ENCODE measurements around the gene P2RY1.
"Not testable (repeated sequence)": the region's sequence is repeated elsewhere in the genome, so short reads cannot be mapped to it uniquely, and the experiment has no call there.

Gene P2RY1

DNA sequence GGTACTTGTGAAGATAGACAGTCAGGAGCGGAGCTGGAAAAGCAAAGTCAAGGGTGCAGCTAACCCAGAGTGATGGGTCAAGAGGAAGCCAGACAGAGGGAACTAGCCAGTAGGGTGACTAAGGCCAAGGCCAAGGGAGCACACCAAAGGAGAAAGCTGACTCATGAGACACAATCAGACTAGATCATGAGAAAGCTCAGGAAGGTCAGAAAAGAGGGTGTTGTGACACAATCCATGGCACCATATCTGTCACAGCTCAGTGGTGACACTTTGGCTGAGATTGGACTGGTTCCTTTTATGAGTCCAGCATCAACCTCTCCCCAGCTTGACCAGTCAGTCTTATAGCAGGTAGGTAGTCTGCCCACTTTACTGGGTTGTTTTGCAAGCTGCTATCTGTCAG is 22.2 kb downstream of the P2RY1 start:
- no peak overlapping the region for H3K4me3 Mint-ChIP-seq
- H3K27ac Mint-ChIP-seq: no peak overlapping the region
- no peaks in the 10 kb centered on the region for H3K9me3 Mint-ChIP-seq (ENCODE audit: low read depth)
- no peaks in the 10 kb centered on the region for H3K36me3 Mint-ChIP-seq
- no peaks in the 10 kb centered on the region for H3K4me1 Mint-ChIP-seq (ENCODE audit: low read depth)
- H3K27me3 Mint-ChIP-seq: no peaks in the 10 kb centered on the region

DNA sequence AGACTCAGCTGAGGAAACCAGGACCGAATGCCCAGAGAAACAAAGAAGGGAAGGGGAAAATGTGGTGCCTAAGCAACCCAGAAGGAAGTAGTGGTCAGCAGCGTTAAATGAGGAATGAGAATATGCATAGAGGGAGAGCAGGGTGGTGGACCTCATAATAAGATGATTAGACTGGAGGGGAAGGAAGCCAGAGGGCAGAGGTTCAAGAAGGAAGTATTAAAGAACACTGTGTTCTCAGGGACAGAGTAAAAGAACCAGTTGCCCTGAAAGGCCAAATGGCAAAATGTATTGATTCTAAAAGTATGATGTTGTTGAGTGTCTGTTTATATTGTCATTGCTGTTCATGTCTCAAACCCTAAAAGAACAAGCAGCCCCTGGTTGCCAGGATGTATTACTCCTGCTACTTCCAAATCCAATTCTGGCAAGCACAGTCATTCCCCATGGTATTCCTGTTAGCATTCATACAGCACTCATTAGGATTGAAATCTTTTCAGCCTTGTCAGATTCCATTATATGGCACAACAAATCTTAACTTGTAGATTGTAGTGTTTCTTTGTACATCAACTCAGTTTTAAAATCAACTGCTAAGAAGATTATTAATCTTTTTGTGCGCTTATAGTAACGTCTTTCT is 23.4 kb downstream of the P2RY1 start:
- no peaks in the 10 kb centered on the region for H3K9me3 Mint-ChIP-seq (ENCODE audit: low read depth)
- H3K27ac Mint-ChIP-seq: no peak overlapping the region
- H3K4me1 Mint-ChIP-seq (ENCODE audit: low read depth): no peaks in the 10 kb centered on the region
- no peaks in the 10 kb centered on the region for H3K27me3 Mint-ChIP-seq
- H3K4me3 Mint-ChIP-seq: no peak overlapping the region
- no peaks in the 10 kb centered on the region for H3K36me3 Mint-ChIP-seq

DNA sequence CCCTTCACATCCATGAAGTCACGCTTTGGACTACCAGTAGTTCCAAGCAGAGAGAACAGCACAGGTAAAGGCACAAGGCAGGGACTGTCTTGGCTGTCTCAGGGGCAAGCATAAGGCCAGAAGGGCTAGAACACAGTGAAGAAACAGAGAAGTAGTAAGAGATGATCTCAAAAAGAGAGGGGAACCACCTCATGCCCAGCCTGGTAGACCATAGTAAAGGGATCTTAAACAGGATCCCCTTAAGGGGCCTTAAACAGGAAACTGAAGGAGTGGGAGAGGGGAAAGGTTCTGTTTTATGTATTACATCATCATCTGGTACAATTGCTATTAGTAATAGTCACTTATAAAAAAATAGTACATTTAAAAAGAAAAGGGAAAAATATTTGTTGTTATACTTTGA is 25.8 kb downstream of the P2RY1 start:
- H3K27ac Mint-ChIP-seq: no peak overlapping the region
- H3K4me1 Mint-ChIP-seq (ENCODE audit: low read depth): no peaks in the 10 kb centered on the region

DNA sequence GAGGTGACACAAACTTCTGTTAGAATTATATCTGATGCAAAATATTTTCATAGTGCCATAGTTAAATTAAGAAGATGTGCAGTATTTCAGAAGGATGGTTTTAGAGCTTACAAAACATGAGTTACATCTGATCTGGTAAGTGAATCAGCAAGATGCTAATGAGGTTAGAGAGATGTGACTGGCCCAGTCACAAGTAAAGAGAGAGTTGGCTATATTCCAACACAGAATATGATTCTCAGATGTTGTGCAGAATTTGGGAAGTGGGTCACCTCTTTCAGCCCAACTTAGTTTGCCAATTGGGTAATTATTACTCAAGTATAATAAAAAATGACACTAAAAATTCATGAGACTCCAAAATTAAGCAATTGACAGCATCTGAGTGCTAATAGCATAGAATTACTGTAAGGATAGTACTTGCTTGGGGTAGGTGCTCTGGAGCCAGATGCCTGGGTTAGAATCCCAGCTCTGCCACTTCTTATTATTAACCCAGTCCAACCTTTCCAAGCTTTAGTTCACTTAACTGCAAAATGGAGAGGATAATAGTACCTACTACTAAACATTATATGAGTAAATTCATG is 30.8 kb downstream of the P2RY1 start:
- no peak overlapping the region for H3K4me3 Mint-ChIP-seq
- no peaks in the 10 kb centered on the region for H3K4me1 Mint-ChIP-seq (ENCODE audit: low read depth)
- H3K9me3 Mint-ChIP-seq (ENCODE audit: low read depth): no peaks in the 10 kb centered on the region
- no peak overlapping the region for H3K27ac Mint-ChIP-seq
- no peaks in the 10 kb centered on the region for H3K36me3 Mint-ChIP-seq
- H3K27me3 Mint-ChIP-seq: no peaks in the 10 kb centered on the region

More for the DNA sequence above, 25.8 kb downstream of the P2RY1 start:
- Mint-ChIP-seq H3K27me3 (no peaks in the 10 kb centered on the region), H3K4me3 (no peak overlapping the region), H3K9me3 (ENCODE audit: low read depth) (no peaks in the 10 kb centered on the region), H3K36me3 (no peaks in the 10 kb centered on the region)

DNA sequence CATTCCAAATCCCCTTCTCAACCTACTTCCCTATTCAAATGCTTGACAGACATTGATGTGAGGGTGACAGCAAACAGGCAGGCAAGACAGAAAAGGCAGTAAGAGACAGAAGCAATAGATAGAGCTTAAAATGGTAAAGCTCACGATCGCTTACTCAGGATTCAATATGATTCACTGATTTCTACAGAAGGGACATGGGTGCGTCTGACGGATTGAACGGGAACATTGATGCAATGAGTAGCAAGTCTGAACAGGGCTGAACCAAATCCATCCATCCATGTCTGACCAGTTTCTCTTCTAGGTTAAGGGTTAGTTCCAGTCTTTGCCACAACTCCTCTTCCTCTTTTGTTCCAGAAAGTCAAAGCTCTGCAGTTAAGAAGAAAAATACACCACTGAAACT is 35.1 kb downstream of the P2RY1 start:
- Mint-ChIP-seq H3K27ac (no peak overlapping the region), H3K4me3 (no peak overlapping the region), H3K36me3 (no peaks in the 10 kb centered on the region), H3K9me3 (ENCODE audit: low read depth) (peaks cover 3% of the 10 kb centered on the region), H3K27me3 (peaks cover 4% of the 10 kb centered on the region), H3K4me1 (ENCODE audit: low read depth) (no peaks in the 10 kb centered on the region)

DNA sequence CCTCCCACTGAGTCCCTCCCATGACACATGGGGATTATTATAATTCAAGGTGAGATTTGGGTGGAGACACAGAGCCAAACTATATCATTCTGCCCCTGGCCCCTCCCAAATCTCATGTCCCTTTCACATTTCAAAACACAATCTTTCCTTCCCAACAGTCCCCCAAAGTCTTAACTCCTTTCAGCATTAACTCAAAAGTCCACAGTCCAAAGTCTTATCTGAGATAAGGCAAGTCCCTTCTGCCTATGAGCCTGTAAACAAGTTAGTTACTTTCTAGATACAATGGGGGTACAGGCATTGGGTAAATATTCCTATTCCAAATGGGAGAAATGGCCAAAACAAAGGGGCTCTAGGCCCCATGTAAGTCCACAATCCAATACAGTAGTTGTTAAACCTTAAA is 38.4 kb downstream of the P2RY1 start:
- not testable (repeated sequence) for H3K9me3 Mint-ChIP-seq (ENCODE audit: low read depth); H3K36me3 Mint-ChIP-seq; H3K27me3 Mint-ChIP-seq; H3K4me1 Mint-ChIP-seq (ENCODE audit: low read depth); H3K4me3 Mint-ChIP-seq; H3K27ac Mint-ChIP-seq

DNA sequence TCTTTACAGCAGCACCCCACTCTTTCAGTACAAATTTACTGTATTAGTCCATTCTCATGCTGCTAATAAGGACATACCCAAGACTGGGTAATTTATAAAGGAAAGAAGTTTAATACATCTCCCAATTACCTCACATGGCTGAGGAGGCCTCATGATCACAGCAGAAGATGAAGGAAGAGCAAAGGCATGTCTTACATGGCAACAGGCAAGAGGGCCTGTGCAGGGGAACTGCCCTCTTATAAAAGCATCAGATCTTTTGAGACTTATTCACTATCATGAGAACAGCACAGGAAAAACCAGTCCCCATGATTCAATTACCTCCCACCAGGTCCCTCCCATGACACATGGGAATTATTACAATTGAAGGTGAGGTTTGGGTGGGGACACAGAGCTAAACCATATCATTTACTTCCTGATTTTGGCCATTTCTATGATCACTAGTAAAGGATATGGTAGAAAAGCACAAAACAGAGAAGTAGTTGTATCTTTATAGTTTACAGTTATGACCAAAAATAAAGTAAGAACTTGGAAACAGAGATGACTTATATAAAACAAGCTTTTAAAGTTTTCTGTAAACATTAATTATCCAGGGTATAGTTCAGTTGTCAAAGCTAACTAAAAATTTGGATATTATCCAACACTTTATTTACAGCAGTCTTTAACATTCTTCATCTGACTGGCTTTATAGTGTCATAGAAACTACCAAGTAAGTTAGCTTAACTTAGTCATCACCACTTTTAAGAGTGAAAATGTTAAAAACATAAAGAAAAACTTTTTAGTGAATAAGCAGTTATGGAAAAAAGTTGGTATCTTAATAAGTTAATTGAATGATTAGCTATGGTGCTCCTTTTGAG is 40.2 kb downstream of the P2RY1 start:
- no peaks in the 10 kb centered on the region for H3K36me3 Mint-ChIP-seq
- H3K27me3 Mint-ChIP-seq: peaks cover 6% of the 10 kb centered on the region
- no peak overlapping the region for H3K27ac Mint-ChIP-seq
- peaks cover 7% of the 10 kb centered on the region for H3K9me3 Mint-ChIP-seq (ENCODE audit: low read depth)
- no peak overlapping the region for H3K4me3 Mint-ChIP-seq
- no peaks in the 10 kb centered on the region for H3K4me1 Mint-ChIP-seq (ENCODE audit: low read depth)

DNA sequence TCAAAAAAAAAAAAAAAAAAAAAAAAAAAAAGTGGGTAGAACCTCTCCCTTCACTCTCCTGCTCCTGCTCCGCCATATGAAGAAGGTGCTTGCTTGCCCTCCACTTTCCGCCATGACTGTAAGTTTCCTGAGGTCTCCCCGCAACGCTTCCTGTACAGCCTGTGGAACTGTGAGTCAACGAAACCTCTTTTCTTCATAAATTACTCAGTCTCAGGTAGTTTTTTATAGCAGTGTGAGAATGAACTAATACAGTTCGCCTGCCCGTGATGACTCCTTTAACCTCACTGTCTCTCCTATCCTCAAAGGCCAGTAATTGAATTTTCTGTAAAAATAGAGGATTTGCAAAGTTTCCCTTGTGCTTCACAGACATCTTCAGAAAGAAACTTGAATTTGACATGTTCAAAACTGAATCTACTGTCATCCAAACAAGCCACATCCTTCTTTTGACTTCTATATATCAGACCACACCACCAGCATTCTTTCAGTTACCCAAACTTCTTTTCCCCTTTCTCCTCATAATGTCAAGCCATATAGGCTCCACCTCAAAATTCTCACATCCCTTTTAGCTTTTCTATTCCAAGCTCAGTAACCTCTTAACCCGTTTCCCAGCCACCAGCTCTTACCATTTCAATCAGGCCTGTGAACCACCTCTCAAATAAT is 44.3 kb downstream of the P2RY1 start:
- Mint-ChIP-seq H3K4me3 (no peak overlapping the region), H3K36me3 (no peaks in the 10 kb centered on the region), H3K9me3 (ENCODE audit: low read depth) (peaks cover 7% of the 10 kb centered on the region), H3K27me3 (peaks cover 6% of the 10 kb centered on the region), H3K27ac (no peak overlapping the region), H3K4me1 (ENCODE audit: low read depth) (no peaks in the 10 kb centered on the region)

DNA sequence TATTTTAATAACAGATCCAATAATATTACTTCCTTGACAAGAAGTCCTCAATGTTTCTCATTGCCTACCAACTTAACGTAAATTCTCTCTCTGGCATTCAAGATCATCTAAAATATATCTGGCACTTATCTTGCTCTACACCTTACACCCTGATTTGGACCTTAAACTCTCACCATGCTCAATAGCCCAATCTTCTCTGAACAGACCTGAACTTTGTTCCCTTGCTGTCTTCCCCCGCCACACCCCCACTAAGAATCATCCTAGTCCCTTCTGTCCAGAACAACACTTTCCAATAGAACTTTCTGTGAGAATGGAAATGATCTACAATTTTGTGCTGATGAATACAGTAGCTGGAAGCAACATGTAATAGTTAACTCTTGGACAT is 44.9 kb downstream of the P2RY1 start:
- H3K4me1 Mint-ChIP-seq (ENCODE audit: low read depth): no peaks in the 10 kb centered on the region
- H3K27ac Mint-ChIP-seq: no peak overlapping the region
- peaks cover 5% of the 10 kb centered on the region for H3K9me3 Mint-ChIP-seq (ENCODE audit: low read depth)
- H3K27me3 Mint-ChIP-seq: peaks cover 3% of the 10 kb centered on the region
- no peaks in the 10 kb centered on the region for H3K36me3 Mint-ChIP-seq
- H3K4me3 Mint-ChIP-seq: no peak overlapping the region

DNA sequence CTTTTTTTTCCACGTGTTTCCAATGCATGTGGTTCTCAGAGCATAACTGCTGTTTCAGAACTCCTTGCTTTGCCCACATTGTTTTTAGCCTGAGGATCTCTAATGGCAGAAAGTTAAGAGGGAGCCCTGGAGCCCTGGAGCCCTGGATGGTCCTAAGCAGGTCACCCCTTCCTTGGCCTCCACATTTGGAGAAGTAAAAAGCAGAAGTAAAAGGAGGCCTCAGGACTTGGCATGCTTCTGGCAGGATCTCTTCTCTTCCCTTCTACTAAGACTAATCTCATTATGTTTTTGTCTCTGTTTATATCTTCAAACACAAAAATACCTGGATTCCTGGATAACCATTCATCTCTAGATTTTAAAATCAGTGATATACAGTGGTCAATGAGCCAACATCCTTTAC is 50.1 kb downstream of the P2RY1 start:
- H3K36me3 Mint-ChIP-seq: no peaks in the 10 kb centered on the region
- no peaks in the 10 kb centered on the region for H3K9me3 Mint-ChIP-seq (ENCODE audit: low read depth)
- H3K27me3 Mint-ChIP-seq: no peaks in the 10 kb centered on the region
- no peak overlapping the region for H3K27ac Mint-ChIP-seq
- H3K4me1 Mint-ChIP-seq (ENCODE audit: low read depth): no peaks in the 10 kb centered on the region
- no peak overlapping the region for H3K4me3 Mint-ChIP-seq
